Activated naive CD4-positive, alpha-beta T cell treated with anti-CD3 and anti-CD28 coated beads, Interleukin-2, amount 10 ng/mL, durations not matched to agents 7 days and 5 days (primary cell): ENCODE results near the gene TBL3.
A peak's percentile ranks its signal among the peaks of the same experiment; 100 is the strongest.

Experiments
- CTCF ChIA-PET: fragments of 350-600 bp; sonication (Branson Sonifier 250); formaldehyde crosslinking; loops from one replicate; lab custom pipeline; 2021; ENCODE audit warnings: antibody characterized with exemption; lab: Charles Lee
- DNase-seq: peaks from one replicate; pipeline ENCODE4 v3.0.0-alpha.2; 2020
- H3K27ac Mint-ChIP-seq: one replicate; pipeline ENCODE4 v1.8.0; 2021; ENCODE audit warnings: mild to moderate bottlenecking, moderate library complexity, mixed read lengths
- H3K27me3 Mint-ChIP-seq: one replicate; pipeline ENCODE4 v1.8.0; 2021; ENCODE audit warnings: mild to moderate bottlenecking, mixed read lengths
- H3K36me3 Mint-ChIP-seq: one replicate; pipeline ENCODE4 v1.8.0; 2021; ENCODE audit warnings: mixed read lengths
- H3K4me1 Mint-ChIP-seq: one replicate; pipeline ENCODE4 v1.8.0; 2021; ENCODE audit warnings: mixed read lengths
- H3K4me3 Mint-ChIP-seq: one replicate; pipeline ENCODE4 v1.8.0; 2021; ENCODE audit warnings: mild to moderate bottlenecking, moderate library complexity, mixed read lengths
- H3K9me3 Mint-ChIP-seq: one replicate; pipeline ENCODE4 v1.8.0; 2021; ENCODE audit warnings: mixed read lengths

TBL3 gene

GRCh38 chr16:1989209-1990100, 17.6 kb downstream of the TBL3 start, which contains the start of gene SYNGR3:
Gene SYNGR3 (plus strand): TSS chr16:1989970. CDS start chr16:1990103, 133 bp downstream.
- Mint-ChIP-seq H3K27ac (no peak within 1 kb of the TSS), H3K9me3 (no peaks in the 10 kb centered on the region), H3K27me3 (peaks cover 63% of the 10 kb centered on the region), H3K4me3 (peak within 1 kb of the TSS; percentile 65), H3K4me1 (peaks cover 38% of the 10 kb centered on the region), H3K36me3 (peaks cover 11% of the 10 kb centered on the region)
- no peak for DNase-seq
- CTCF ChIA-PET = interaction anchor here (1.4 kb wide), 1 partner anchor 15 kb away, joined by 3 read pairs; no protein-coding TSS in a partner anchor

GRCh38 chr16:1990101-1990350, 18.2 kb downstream of the TBL3 start:
- CTCF ChIA-PET = no interaction called here
- no peaks in the 10 kb centered on the region for H3K9me3 Mint-ChIP-seq
- peaks cover 32% of the 10 kb centered on the region for H3K4me1 Mint-ChIP-seq
- H3K27ac Mint-ChIP-seq = no peak overlapping the region
- H3K36me3 Mint-ChIP-seq = peaks cover 11% of the 10 kb centered on the region
- DNase-seq = no peak
- H3K27me3 Mint-ChIP-seq = peaks cover 60% of the 10 kb centered on the region
- no peak overlapping the region for H3K4me3 Mint-ChIP-seq

DNA sequence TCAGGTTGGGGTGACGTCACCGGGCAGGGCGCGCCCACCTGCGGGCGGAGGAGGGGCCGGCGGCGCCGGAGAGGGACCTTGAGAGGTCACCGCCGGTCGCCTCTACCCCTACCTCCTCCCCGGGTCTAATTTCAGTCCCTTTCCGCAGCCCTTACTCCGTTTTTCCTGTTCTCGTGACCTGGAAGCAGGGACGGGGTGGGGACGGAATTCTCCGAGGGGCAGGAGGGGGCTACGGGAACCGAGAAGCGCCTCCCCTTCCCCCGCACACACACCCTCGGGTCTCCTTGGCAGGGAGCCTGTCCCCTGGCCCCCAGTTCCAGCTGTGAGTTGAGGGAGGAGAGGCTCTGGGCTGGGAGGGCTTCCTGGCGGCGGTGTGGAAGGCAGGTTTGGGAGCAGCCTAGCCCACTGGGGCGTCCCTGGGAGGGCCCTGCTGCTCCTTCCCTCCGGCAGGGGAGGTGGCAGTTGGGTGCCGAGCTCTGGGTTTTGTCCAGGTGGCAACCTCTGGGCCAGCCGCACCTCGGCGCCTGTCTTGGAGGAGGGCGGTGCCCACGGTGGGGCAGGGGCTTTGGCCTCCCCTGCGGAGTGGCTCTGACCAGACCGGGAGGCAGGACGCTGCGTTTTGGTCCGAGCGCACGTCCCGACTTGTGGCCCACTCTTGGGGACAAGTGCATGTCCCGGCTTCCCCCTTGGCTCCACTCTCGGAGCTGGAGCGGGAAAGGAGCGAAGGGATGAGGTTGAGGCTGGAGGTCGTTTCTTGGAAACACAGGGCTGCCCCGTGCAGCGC, 18.7 kb downstream of the TBL3 start:
- DNase-seq = peak; percentile 63
- H3K36me3 Mint-ChIP-seq = peaks cover 11% of the 10 kb centered on the region
- H3K9me3 Mint-ChIP-seq = no peaks in the 10 kb centered on the region
- peaks cover 27% of the 10 kb centered on the region for H3K4me1 Mint-ChIP-seq
- CTCF ChIA-PET = interaction anchor here (1.6 kb wide), 1 partner anchor 13 kb away, joined by 8 read pairs; no protein-coding TSS in a partner anchor
- H3K4me3 Mint-ChIP-seq = peak overlapping the region; percentile 65
- H3K27me3 Mint-ChIP-seq = peaks cover 60% of the 10 kb centered on the region
- H3K27ac Mint-ChIP-seq = peak overlapping the region; percentile 69

GRCh38 chr16:1991135-1991551, 19.3 kb downstream of the TBL3 start:
- H3K4me1 Mint-ChIP-seq = peaks cover 23% of the 10 kb centered on the region
- H3K36me3 Mint-ChIP-seq = peaks cover 11% of the 10 kb centered on the region
- DNase-seq = peak; percentile 61
- H3K27me3 Mint-ChIP-seq = peaks cover 60% of the 10 kb centered on the region
- H3K4me3 Mint-ChIP-seq = peak overlapping the region; percentile 65
- no peaks in the 10 kb centered on the region for H3K9me3 Mint-ChIP-seq
- CTCF ChIA-PET = interaction anchor here (1.6 kb wide), 1 partner anchor 13 kb away, joined by 8 read pairs; no protein-coding TSS in a partner anchor
- peak overlapping the region; percentile 69 for H3K27ac Mint-ChIP-seq

DNA sequence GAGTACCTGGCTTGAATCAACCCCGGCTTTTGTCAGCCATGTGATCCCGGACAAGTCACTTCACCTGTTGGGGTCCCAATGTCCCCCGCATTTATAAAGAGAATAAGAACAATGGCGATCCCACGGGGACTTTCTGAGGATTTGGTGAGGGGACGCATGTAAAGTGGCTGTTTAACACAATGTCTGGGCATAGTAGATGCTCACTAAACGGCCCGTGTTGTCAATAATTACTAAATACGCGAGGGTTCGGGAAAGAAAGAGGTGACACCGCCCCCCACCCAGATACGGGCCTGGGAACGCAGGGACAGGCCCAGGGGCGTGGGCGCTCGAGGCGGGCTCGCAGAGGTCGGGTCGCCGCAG, 19.7 kb downstream of the TBL3 start:
- H3K27me3 Mint-ChIP-seq = peaks cover 56% of the 10 kb centered on the region
- H3K4me1 Mint-ChIP-seq = peaks cover 23% of the 10 kb centered on the region
- H3K4me3 Mint-ChIP-seq = peak overlapping the region; percentile 65
- CTCF ChIA-PET = interaction anchor here (1.6 kb wide), 1 partner anchor 12 kb away, joined by 8 read pairs; no protein-coding TSS in a partner anchor
- no peaks in the 10 kb centered on the region for H3K9me3 Mint-ChIP-seq
- peaks cover 7% of the 10 kb centered on the region for H3K36me3 Mint-ChIP-seq
- peak overlapping the region; percentile 35 for H3K27ac Mint-ChIP-seq
- no peak for DNase-seq

DNA sequence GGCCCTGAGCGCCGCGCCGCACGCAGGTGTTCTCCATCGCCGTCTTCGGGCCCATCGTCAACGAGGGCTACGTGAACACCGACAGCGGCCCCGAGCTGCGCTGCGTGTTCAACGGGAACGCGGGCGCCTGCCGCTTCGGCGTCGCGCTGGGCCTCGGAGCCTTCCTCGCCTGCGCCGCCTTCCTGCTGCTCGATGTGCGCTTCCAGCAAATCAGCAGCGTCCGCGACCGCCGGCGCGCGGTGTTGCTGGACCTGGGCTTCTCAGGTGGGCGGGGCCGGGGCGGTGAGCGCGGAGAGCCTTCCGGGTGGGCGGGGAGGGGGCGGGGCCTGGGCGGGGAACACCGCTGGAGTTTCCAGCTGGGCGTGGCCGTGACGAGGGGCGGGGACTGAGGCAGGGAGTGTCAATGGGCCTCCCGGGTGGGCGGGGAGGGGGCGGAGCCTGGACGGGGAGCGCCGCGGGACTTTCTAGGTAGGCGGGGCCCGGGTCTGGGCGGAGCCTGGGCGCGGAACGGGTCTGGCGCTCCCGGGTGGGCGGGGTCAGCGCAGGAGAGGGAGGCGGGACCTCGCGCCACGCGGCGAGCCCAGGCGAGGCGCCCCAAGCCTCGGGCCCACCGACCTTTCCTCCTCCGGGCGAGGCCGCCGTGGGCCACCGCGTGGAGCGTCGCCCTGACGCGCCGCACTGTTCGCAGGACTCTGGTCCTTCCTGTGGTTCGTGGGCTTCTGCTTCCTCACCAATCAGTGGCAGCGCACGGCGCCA, 20.3 kb downstream of the TBL3 start:
- Mint-ChIP-seq H3K4me3 (peak overlapping the region; percentile 65), H3K27ac (peak overlapping the region; percentile 58), H3K27me3 (peaks cover 51% of the 10 kb centered on the region), H3K4me1 (peaks cover 23% of the 10 kb centered on the region), H3K36me3 (peaks cover 2% of the 10 kb centered on the region), H3K9me3 (no peaks in the 10 kb centered on the region)
- DNase-seq = peak; percentile 99
- CTCF ChIA-PET = interaction anchor here (1.6 kb wide), 1 partner anchor 12 kb away, joined by 8 read pairs; no protein-coding TSS in a partner anchor

DNA sequence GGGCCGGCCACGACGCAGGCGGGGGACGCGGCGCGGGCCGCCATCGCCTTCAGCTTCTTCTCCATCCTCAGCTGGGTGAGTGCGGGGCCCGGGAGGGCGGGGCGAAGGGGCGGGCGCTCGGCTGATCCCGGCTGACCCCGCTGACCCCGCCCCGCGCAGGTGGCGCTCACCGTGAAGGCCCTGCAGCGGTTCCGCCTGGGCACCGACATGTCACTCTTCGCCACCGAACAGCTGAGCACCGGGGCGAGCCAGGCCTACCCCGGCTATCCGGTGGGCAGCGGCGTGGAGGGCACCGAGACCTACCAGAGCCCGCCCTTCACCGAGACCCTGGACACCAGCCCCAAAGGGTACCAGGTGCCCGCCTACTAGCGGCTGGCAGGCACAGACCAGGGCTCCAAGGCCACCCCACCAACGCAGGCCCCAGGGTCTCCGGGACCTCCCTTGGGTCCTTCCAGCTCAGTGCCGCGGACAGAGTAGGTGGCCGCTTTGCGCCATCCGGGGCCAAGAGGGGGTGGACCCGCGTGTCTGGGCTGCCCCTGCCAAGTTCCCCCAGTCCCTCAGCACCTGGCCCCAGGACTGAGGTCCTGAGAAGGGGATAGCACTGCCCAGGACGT, 21.0 kb downstream of the TBL3 start:
- peaks cover 25% of the 10 kb centered on the region for H3K4me1 Mint-ChIP-seq
- no peaks in the 10 kb centered on the region for H3K9me3 Mint-ChIP-seq
- peaks cover 47% of the 10 kb centered on the region for H3K27me3 Mint-ChIP-seq
- H3K4me3 Mint-ChIP-seq = no peak overlapping the region
- DNase-seq = no peak
- peaks cover 5% of the 10 kb centered on the region for H3K36me3 Mint-ChIP-seq
- no peak overlapping the region for H3K27ac Mint-ChIP-seq
- CTCF ChIA-PET = interaction anchor here (2.2 kb wide), 1 partner anchor 11 kb away, joined by 18 read pairs; no protein-coding TSS in a partner anchor

GRCh38 chr16:1993731-1994131, 21.9 kb downstream of the TBL3 start:
- Mint-ChIP-seq H3K9me3 (no peaks in the 10 kb centered on the region), H3K27me3 (peaks cover 38% of the 10 kb centered on the region), H3K36me3 (peaks cover 5% of the 10 kb centered on the region), H3K27ac (peak overlapping the region; percentile 69), H3K4me1 (peaks cover 23% of the 10 kb centered on the region), H3K4me3 (no peak overlapping the region)
- CTCF ChIA-PET = interaction anchor here (1.0 to 2.2 kb wide), 2 partner anchors 10 to 23 kb away, joined by 3 to 18 read pairs; no protein-coding TSS in a partner anchor
- DNase-seq = no peak

- CTCF ChIA-PET = interaction anchor here (1.3 kb wide), 1 partner anchor 143 kb away, joined by 3 read pairs; no protein-coding TSS in a partner anchor
- Mint-ChIP-seq H3K9me3 (no peaks in the 10 kb centered on the region), H3K27me3 (peaks cover 9% of the 10 kb centered on the region), H3K36me3 (peaks cover 19% of the 10 kb centered on the region), H3K4me3 (no peak overlapping the region), H3K4me1 (peaks cover 5% of the 10 kb centered on the region), H3K27ac (no peak overlapping the region)
- DNase-seq = no peak
These were observed 25.9 kb downstream of the TBL3 start for GRCh38 chr16:1997494-1998359.

GRCh38 chr16:1998360-1998835, 26.5 kb downstream of the TBL3 start:
- Mint-ChIP-seq H3K27ac (no peak overlapping the region), H3K27me3 (peaks cover 5% of the 10 kb centered on the region), H3K4me1 (peaks cover 5% of the 10 kb centered on the region), H3K4me3 (no peak overlapping the region), H3K36me3 (peaks cover 20% of the 10 kb centered on the region), H3K9me3 (no peaks in the 10 kb centered on the region)
- CTCF ChIA-PET = no interaction called here
- no peak for DNase-seq

DNA sequence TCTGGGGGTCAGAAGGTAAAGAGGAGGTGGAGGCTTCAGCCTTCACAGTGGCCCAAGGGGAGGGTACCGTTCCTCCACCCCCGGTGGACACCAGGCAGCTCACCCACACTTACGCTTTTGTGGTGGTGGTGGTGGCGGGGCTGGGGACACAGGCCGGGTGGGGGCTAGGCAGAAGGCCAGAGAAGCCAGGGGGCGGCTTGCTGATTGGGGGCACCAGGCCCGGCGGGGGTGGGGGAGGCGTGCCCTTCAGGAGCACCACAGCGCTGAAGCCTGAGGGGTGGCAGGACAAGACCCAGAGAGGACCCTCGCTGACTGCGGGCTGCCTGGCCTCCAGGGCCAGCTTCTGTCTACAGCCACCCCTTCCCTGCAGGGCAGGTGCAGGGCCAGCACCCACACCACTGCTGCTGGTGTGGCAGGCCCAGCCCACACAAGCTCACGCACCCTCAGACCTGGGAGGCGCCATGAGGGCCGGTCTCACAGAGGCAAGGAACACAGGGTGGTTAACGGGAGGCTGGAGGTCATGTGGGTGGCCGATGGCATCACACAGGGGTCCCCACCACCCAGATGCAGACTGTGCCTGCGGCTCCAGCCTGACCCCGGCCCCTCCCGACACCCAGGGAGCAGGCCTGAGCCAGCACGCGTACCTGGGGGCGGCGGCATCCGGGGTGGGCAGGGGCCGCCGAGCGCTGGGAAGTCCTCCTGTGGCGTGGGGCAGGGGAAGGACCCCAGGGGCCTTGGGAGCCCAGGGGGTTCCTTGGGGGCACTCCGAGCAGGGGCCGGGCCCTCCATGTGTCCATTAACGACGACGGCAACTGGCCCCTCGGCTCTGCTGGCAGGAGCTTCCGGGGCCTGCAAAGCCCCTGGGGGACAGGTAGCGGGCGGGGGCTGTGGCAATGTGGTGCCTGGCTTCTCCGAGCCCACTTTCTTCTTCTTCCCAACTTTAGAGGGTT, 27.3 kb downstream of the TBL3 start:
- no peak for DNase-seq
- no peak overlapping the region for H3K4me3 Mint-ChIP-seq
- CTCF ChIA-PET = no interaction called here
- no peaks in the 10 kb centered on the region for H3K9me3 Mint-ChIP-seq
- H3K27ac Mint-ChIP-seq = no peak overlapping the region
- no peaks in the 10 kb centered on the region for H3K27me3 Mint-ChIP-seq
- H3K36me3 Mint-ChIP-seq = peaks cover 20% of the 10 kb centered on the region
- peaks cover 6% of the 10 kb centered on the region for H3K4me1 Mint-ChIP-seq
